Brain pericyte (primary cell): ENCODE data around the gene IKBKG.
"Not testable (repeated sequence)": the region's sequence is repeated elsewhere in the genome, so short reads cannot be mapped to it uniquely, and the experiment has no call there.

Source experiments
- DNase-seq: peaks from one replicate; pipeline ENCODE4 v3.0.0-alpha.2; 2012; ENCODE audit warnings: low read depth, low spot score

IKBKG gene

GRCh38 chrX:154525606-154526490 is 21.6 kb upstream of the IKBKG start:
- DNase-seq = no peak

- DNase-seq = no peak
Observed at GRCh38 chrX:154526901-154527675, 20.3 kb upstream of the IKBKG start.

- no peak for DNase-seq
Observed at GRCh38 chrX:154529206-154529612, 18.2 kb upstream of the IKBKG start.

GRCh38 chrX:154530286-154530685 is 17.1 kb upstream of the IKBKG start:
- no peak for DNase-seq

GRCh38 chrX:154531626-154532025 is 15.8 kb upstream of the IKBKG start:
- DNase-seq = no peak

GRCh38 chrX:154532690-154533089 is 14.7 kb upstream of the IKBKG start:
- DNase-seq = no peak

- no peak for DNase-seq
Observed at GRCh38 chrX:154534526-154535322, 12.7 kb upstream of the IKBKG start.

GRCh38 chrX:154535892-154536291 is 11.5 kb upstream of the IKBKG start:
- no peak for DNase-seq

- no peak for DNase-seq
Observed at GRCh38 chrX:154539077-154539476, 8.3 kb upstream of the IKBKG start.

- not testable (repeated sequence) for DNase-seq
Observed at GRCh38 chrX:154540365-154540764, 7.1 kb upstream of the IKBKG start.

- no peak for DNase-seq
Observed at GRCh38 chrX:154540897-154541535, 6.4 kb upstream of the IKBKG start.

- no peak for DNase-seq
Observed at GRCh38 chrX:154541589-154541895, 5.9 kb upstream of the IKBKG start.

GRCh38 chrX:154541896-154542722 is 5.3 kb upstream of the IKBKG start:
- DNase-seq = peak; percentile 80

GRCh38 chrX:154542723-154543424 is 4.5 kb upstream of the IKBKG start:
- DNase-seq = no peak

- no peak for DNase-seq
Observed at GRCh38 chrX:154545673-154546274, 1.6 kb upstream of the IKBKG start.

- no peak for DNase-seq
Observed at GRCh38 chrX:154546354-154547244, 821 bp upstream of the IKBKG start, which contains the start of gene G6PD. G6PD (minus strand) TSS chrX:154546846; CDS start chrX:154546155, 691 bp downstream.

GRCh38 chrX:154548028-154548316 is 552 bp downstream of the IKBKG start:
- no peak for DNase-seq

GRCh38 chrX:154549766-154550165 is 2.3 kb downstream of the IKBKG start:
- no peak for DNase-seq
